Measurements from ENCODE around the gene PI4K2B. TPM values are rescaled to one million over a fixed set of nuclear protein-coding genes. Genes with fewer than 3 reads are reported as not detected.
"Not testable (repeated sequence)": the region's sequence is repeated elsewhere in the genome, so short reads cannot be mapped to it uniquely, and the experiment has no call there.

Gene PI4K2B
- total RNA-seq, 3 donors from 2014 or later, result 19.6 to 22.8 (median 21.8) TPM

DNA sequence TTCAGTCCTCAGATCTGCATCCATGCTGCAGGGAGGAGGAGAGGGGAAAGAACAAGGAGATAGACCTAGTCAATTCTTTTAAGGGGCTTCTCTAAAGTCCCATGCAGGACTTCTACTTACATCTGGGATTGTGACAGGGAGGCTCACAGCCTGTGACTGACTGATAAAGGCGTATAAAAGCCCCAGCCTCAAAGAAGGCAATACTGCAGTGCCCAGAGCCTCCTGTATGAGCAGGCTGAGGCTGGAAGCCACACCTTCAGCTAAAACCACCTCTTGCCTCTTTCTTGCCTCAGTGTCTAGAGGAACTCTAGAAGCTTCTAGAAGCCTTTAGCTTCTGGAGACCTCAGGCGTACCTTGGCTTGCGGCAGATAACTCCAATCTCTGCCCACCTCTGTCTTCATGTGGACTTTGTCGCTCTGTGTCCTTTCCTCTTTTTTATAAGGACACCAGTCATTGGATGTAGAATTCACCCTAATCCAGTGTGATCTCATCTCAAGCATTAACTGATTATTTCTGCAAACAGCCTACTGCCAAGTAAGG, 72.8 kb downstream of the PI4K2B start:
- no peak for ATAC-seq
- Mint-ChIP-seq H3K9me3 (no peaks in the 10 kb centered on the region), H3K4me1 (ENCODE audit: low read depth) (peaks cover 1% of the 10 kb centered on the region), H3K4me3 (no peak overlapping the region), H3K27me3 (ENCODE audit: low read depth) (peaks cover 9% of the 10 kb centered on the region), H3K36me3 (ENCODE audit: insufficient read depth) (no peaks in the 10 kb centered on the region)
- DNase-seq, result no peak

DNA sequence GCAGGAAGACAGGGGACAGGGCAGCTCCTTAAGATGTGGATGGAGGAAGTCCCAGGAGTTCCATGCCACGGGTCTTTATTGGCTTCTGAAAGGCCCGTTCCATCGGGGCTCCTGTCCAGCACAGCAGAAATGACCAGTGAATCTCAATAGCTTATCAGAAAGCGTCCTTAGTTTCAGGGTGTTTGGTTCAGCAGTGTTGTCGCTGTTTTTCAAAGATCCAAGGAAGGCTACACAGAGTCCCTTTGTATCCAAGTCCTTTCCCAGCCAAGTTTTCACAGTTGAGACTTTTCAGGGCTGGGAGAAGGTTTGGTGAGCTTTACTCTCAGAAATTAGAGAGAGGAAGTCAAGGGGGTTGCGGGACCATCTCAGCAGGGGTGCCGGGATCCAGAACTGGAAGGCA, 73.8 kb downstream of the PI4K2B start:
- Mint-ChIP-seq H3K27me3 (ENCODE audit: low read depth) (peaks cover 9% of the 10 kb centered on the region), H3K36me3 (ENCODE audit: insufficient read depth) (no peaks in the 10 kb centered on the region), H3K4me3 (no peak overlapping the region), H3K9me3 (no peaks in the 10 kb centered on the region), H3K4me1 (ENCODE audit: low read depth) (peaks cover 5% of the 10 kb centered on the region)
- no peak for ATAC-seq
- no peak for DNase-seq

DNA sequence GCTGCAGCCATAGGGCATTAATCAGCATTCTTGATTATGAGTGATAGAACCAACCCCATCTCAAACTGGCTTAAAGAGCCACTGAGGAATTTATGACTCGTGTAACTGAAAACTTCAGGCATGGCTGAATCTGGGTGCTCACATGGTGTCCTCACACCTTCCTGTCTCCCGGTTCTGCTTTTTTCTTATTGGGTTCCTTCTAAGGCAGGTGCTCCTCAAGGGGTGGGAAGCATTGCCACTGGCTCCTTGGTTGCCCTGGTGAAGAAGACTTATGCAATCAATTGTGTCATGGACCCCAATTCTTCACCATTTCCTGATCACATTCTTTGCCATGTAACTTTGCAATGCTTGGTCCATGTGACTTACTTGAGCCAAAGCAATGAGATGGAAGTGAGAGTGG, 74.5 kb downstream of the PI4K2B start:
- H3K4me1 Mint-ChIP-seq (ENCODE audit: low read depth), result peaks cover 9% of the 10 kb centered on the region
- no peaks in the 10 kb centered on the region for H3K36me3 Mint-ChIP-seq (ENCODE audit: insufficient read depth)
- peaks cover 9% of the 10 kb centered on the region for H3K27me3 Mint-ChIP-seq (ENCODE audit: low read depth)
- H3K4me3 Mint-ChIP-seq, result no peak overlapping the region
- no peaks in the 10 kb centered on the region for H3K9me3 Mint-ChIP-seq
- no peak for ATAC-seq
- no peak for DNase-seq

DNA sequence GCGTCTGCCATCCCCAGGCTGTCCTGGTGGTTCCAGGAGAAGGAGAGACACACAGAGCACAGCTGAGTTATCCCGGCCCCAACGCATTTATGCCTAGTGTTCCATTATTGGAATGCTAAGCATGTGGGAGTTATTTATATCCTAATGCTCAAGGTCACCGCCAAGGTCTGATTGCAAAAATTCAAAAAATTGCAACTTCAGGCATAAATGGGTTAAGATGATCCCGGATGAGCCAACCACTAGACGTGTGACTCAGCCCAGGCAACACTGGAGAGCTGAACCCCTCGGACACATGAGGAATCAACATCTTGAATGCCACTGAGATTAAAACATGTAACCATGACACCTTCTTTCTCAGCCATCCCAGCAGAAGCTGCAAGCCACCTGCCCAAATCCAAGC, 74.9 kb downstream of the PI4K2B start:
- Mint-ChIP-seq H3K36me3 (ENCODE audit: insufficient read depth) (no peaks in the 10 kb centered on the region), H3K4me1 (ENCODE audit: low read depth) (peaks cover 13% of the 10 kb centered on the region), H3K4me3 (no peak overlapping the region), H3K27me3 (ENCODE audit: low read depth) (peaks cover 8% of the 10 kb centered on the region), H3K9me3 (no peaks in the 10 kb centered on the region)
- DNase-seq, result no peak
- no peak for ATAC-seq

DNA sequence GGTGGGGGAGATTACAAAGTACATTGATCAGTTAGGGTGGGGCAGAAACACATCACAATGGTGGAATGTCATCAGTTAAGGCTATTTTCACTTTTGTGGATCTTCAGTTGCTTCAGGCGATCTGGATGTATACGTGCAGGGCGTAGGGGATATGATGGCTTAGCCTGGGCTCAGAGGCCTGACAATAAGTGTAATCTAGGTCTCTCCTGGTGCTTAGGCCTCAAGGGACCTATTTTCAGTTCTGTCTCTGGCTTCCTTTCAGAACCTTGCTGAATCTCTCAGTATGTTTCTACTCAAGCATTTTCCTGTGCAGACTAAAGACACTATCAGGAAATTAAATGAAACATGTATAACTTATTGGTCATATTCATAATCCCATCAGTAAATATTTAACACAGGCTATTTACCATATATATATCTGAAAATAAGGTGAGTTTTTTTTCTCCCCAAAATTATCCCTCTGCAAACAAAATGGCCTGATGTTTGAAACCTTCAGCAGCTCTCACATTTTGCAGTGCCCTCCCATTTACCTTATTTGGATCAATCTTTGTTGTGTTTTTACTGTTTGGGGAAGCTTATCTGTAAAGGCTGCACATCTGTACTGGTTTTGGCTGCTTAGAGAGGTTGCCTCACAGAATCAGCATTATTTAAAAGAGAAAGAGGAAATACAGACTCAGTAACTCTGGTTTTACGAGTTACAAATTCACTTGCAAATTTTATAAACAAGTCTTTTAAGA, 76.4 kb downstream of the PI4K2B start:
- Mint-ChIP-seq H3K27me3 (ENCODE audit: low read depth) (peaks cover 6% of the 10 kb centered on the region), H3K9me3 (no peaks in the 10 kb centered on the region), H3K4me1 (ENCODE audit: low read depth) (peaks cover 17% of the 10 kb centered on the region), H3K4me3 (no peak overlapping the region), H3K36me3 (ENCODE audit: insufficient read depth) (peaks cover 2% of the 10 kb centered on the region)
- ATAC-seq (no peak), DNase-seq (no peak)

DNA sequence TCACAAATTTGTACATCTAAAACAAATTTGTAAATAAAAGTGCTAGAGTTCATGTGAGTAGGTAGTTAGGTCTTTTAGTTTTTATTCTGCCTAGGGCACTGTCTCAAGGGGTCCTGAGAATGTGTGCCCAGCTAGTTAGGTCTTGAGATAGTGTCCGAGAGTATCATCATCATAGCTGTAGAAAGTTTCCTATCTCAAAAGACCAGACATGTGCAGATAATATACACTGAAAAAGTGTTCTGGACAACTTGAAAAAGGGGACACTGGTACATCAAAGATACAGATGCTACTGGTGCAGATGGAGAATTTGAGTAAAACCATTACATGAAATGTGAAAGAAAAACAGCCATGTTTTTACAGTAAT, 77.0 kb downstream of the PI4K2B start:
- no peak overlapping the region for H3K4me3 Mint-ChIP-seq
- H3K9me3 Mint-ChIP-seq, result no peaks in the 10 kb centered on the region
- DNase-seq, result no peak
- peaks cover 2% of the 10 kb centered on the region for H3K36me3 Mint-ChIP-seq (ENCODE audit: insufficient read depth)
- no peak for ATAC-seq
- H3K27me3 Mint-ChIP-seq (ENCODE audit: low read depth), result peaks cover 6% of the 10 kb centered on the region
- H3K4me1 Mint-ChIP-seq (ENCODE audit: low read depth), result peaks cover 17% of the 10 kb centered on the region

DNA sequence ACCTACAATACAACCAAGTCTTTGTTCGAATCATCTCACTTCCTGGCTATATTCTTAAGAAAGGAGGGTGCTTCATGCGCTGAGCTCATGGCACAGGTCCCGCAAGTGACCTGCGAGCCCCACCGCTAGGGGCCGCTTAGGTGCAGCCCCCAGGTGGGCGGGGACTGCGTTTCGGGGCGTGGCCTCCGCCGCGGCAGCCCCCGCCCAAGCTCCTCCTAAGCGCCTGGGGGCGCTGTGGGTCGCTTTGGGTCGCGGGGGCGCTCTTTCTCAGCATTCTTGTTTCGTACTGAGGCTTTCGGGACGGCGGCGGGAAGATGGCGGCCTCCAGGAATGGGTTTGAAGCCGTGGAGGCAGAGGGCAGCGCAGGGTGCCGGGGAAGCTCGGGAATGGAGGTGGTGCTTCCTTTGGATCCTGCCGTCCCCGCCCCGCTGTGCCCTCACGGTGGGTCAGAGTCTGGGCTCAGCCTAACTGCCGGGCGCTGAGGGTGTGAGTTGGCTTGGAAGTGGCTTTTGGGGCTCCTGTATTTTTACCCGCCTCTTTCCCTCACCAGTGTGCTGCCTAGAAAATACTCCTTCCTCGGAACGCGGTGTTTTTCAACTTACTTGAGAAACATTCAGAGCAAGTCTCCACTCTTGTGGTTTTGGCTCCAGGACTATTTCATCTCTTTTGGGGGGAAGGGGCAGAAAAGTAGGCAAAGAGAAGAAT, 78.8 kb downstream of the PI4K2B start, which contains the start of gene ZCCHC4:
Gene ZCCHC4 (plus strand): TSS at position 279 of the 705 bp plus-strand sequence. CDS start 36 bp downstream, at position 315.
- peak within 1 kb of the TSS; percentile 99 for H3K4me3 Mint-ChIP-seq
- H3K27me3 Mint-ChIP-seq (ENCODE audit: low read depth), result peaks cover 6% of the 10 kb centered on the region
- peak; percentile 89 for DNase-seq
- ATAC-seq, result peak; percentile 97 to 98
- peaks cover 13% of the 10 kb centered on the region for H3K36me3 Mint-ChIP-seq (ENCODE audit: insufficient read depth)
- H3K4me1 Mint-ChIP-seq (ENCODE audit: low read depth), result peaks cover 23% of the 10 kb centered on the region
- no peaks in the 10 kb centered on the region for H3K9me3 Mint-ChIP-seq

DNA sequence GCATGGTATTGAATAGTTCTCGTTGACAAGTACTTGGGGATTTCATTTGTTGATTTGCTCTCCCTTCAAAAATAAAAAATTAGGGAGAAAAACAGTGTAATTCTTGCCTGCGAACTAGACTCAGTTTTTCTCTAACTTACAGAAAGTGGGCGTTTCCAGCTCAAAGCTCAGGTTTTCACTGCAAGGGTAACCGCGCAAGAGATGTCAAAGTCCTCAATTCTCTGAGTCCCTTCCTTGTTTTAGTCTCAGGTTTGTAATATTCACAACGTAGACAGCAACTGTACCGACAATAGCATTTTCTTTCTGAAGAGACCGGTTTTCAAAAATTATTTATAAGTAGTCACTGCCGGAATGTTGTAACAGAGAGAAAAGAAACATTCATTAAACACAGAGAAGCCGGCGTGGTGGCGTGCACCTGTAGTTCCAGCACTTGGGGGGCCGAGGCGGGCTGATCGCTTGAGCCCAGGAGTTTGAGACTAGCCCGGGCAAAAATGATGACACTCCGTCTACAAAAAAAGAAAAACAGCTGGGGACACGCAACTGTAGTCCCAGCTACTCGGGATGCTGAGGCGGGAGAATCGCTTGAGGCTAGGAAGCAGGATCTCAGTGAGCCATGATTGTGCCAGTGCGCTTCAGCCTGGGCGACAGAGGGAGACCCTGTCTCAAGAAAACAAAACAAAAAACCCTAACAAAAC, 79.5 kb downstream of the PI4K2B start:
- Mint-ChIP-seq H3K4me1 (ENCODE audit: low read depth) (peaks cover 23% of the 10 kb centered on the region), H3K36me3 (ENCODE audit: insufficient read depth) (peaks cover 16% of the 10 kb centered on the region), H3K9me3 (no peaks in the 10 kb centered on the region), H3K4me3 (peak overlapping the region; percentile 99), H3K27me3 (ENCODE audit: low read depth) (peaks cover 2% of the 10 kb centered on the region)
- no peak for ATAC-seq
- DNase-seq, result no peak

DNA sequence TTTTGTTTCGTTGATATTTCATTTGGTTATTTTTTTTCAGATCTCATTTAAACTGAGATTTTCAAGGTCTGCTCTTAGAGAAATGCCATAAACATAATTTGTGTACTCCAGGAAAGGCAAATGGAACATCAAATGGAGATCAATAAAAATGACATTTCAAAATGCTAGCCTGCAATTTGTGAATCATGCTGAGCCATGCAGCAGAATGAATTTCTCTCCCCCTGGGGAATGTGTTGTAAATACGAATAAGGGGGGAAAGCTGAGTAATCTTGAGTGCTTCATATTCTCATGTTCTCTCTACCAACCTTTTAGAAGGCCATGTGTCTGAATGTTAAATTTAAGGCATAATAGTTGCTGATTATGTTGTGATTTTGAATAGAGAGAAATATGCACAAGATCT, 86.5 kb downstream of the PI4K2B start:
- Mint-ChIP-seq H3K9me3 (no peaks in the 10 kb centered on the region), H3K4me1 (ENCODE audit: low read depth) (peaks cover 19% of the 10 kb centered on the region), H3K27me3 (ENCODE audit: low read depth) (no peaks in the 10 kb centered on the region), H3K4me3 (no peak overlapping the region), H3K36me3 (ENCODE audit: insufficient read depth) (peaks cover 25% of the 10 kb centered on the region)
- no peak for DNase-seq
- peak; percentile 49 to 51 for ATAC-seq

DNA sequence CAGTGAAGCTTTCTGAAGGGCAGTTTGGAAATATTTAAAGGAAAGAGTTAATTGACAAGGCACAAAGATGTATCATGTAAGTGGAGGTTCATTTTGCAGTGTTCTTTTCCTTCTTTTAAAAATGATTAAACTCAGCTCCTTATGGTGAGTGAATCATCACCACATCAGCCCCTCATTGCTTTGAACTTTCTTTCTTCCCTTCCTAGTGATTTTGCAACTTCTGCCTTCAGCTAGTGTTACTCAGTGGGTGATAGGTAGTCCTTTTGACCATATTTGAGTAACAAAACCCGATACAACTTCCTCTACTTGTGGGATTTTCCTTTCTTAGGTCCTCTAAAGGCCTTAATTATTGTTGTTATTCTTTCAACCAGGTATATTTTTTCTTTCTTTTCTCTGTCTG, 86.9 kb downstream of the PI4K2B start:
- H3K4me3 Mint-ChIP-seq, result peak overlapping the region; percentile 47
- H3K4me1 Mint-ChIP-seq (ENCODE audit: low read depth), result peaks cover 19% of the 10 kb centered on the region
- H3K27me3 Mint-ChIP-seq (ENCODE audit: low read depth), result no peaks in the 10 kb centered on the region
- peak; percentile 96 to 98 for ATAC-seq
- H3K36me3 Mint-ChIP-seq (ENCODE audit: insufficient read depth), result peaks cover 25% of the 10 kb centered on the region
- DNase-seq, result no peak
- H3K9me3 Mint-ChIP-seq, result no peaks in the 10 kb centered on the region

DNA sequence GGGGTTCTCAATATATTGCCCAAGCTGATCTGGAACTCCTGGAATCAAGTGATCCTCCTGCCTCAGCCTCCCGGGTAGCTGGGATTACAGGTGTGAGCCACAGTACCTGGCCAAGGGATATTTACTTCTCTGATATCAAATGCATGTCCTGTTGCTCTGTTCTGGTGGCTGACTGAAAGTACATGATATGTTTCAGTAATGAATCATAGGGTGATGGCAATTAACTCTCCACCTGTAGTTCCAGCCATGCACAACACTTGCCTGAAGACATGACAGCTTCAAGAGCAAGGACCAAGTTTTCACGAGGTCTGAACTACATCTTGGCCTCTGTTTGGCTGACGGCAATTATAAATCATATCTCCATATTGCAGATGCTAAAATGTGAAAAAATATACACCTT, 87.9 kb downstream of the PI4K2B start:
- no peak overlapping the region for H3K4me3 Mint-ChIP-seq
- H3K4me1 Mint-ChIP-seq (ENCODE audit: low read depth), result peaks cover 15% of the 10 kb centered on the region
- ATAC-seq (no peak), DNase-seq (no peak)
- H3K36me3 Mint-ChIP-seq (ENCODE audit: insufficient read depth), result peaks cover 17% of the 10 kb centered on the region
- no peaks in the 10 kb centered on the region for H3K27me3 Mint-ChIP-seq (ENCODE audit: low read depth)
- H3K9me3 Mint-ChIP-seq, result no peaks in the 10 kb centered on the region

DNA sequence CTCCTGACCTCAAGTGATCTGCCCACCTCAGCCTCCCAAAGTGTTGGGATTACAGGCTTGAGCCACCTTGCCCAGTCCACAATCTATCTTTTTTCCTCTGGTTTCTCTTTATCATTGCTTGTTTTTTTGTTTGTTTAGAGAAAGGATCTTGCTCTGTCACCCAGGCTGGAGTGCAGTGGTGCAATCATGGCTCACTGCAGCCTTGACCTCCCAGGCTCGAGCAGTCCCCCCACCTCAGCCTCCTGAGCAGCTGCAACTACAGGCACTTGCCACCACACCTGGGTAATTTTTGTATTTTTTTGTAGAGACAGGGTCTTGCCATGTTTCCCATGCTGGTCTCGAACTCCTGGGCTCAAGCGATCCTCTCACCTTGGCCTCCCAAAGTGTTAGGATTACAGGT, 94.6 kb downstream of the PI4K2B start:
- not testable (repeated sequence) for DNase-seq; ATAC-seq; H3K27me3 Mint-ChIP-seq (ENCODE audit: low read depth); H3K36me3 Mint-ChIP-seq (ENCODE audit: insufficient read depth); H3K9me3 Mint-ChIP-seq; H3K4me3 Mint-ChIP-seq
- peaks cover 15% of the 10 kb centered on the region for H3K4me1 Mint-ChIP-seq (ENCODE audit: low read depth)

Measured in activated T-cell treated with anti-CD3 and anti-CD28 coated beads, Interleukin-2, amount 50 U/mL, for 4 hours (primary cell).